NCI-H2196 (cell line): ENCODE data around the gene C20orf144.
A peak's percentile ranks its signal among the peaks of the same experiment; 100 is the strongest.

Experiments
- DNase-seq: peaks from one replicate; lab custom pipeline; 2025; ENCODE audit not compliant: unreplicated experiment; lab: John Stamatoyannopoulos, UW

C20orf144 gene

GRCh38 chr20:33649201-33649681 is 12.9 kb upstream of the C20orf144 start:
- no peak for DNase-seq

- no peak for DNase-seq
Measured at GRCh38 chr20:33650111-33650752, 11.9 kb upstream of the C20orf144 start.

- no peak for DNase-seq
Measured at GRCh38 chr20:33650753-33651561, 11.2 kb upstream of the C20orf144 start.

DNA sequence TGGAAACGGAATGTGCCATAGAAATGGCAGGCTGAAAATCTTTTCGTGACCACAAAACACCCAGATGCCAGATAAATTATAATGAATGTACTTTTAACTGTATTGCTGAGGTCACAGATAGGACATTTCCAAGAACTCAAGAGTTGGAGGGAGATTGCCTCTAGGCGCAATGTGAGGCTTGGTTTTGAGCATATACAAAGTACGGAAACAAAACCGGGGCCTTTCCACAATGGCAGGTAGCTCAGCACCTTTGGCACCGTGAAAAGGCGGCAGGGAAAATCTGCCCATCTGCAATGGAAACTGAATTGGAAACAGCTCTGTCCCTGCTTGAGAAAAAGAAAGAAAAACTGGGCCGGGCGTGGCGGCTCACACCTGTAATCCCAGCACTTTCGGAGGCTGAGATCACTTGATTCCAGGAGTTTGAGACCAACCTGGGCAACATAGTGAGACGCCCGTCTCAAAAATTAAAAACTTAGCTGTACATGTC is 10.5 kb upstream of the C20orf144 start:
- DNase-seq = no peak

DNA sequence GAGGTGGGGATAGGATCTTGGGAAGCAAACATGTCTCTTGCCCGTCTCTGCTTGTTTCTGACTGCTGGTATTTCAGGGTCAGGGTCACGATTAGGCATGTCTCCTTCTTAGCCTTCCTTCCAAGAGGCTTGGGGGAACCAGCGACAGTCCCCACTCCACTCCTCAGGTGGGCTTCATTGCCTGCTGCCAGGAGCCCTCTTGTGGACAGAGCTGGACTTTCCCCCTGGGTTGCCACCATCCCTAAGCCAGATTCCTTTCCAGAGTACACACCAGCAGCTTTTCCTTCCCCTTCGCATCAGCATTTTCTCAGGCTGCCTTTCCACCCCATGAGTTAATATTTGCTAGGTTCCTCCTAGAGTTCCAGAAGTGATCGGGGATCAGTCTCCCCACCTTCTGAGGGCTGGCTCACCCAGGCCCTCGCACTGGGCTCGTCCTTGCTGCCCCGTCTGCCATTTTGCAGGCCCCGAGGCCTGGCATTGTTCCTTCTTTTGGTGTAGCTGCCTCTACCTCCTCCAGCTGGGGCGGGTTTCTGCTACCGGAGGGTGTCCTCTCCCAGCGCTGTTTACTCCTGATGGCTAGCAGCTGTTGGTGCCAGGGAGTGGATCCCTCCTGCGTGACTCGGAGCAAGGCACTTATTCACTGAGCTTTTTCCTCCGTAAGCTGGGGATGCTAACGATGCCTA is 8.8 kb upstream of the C20orf144 start:
- DNase-seq = peak; percentile 53

DNA sequence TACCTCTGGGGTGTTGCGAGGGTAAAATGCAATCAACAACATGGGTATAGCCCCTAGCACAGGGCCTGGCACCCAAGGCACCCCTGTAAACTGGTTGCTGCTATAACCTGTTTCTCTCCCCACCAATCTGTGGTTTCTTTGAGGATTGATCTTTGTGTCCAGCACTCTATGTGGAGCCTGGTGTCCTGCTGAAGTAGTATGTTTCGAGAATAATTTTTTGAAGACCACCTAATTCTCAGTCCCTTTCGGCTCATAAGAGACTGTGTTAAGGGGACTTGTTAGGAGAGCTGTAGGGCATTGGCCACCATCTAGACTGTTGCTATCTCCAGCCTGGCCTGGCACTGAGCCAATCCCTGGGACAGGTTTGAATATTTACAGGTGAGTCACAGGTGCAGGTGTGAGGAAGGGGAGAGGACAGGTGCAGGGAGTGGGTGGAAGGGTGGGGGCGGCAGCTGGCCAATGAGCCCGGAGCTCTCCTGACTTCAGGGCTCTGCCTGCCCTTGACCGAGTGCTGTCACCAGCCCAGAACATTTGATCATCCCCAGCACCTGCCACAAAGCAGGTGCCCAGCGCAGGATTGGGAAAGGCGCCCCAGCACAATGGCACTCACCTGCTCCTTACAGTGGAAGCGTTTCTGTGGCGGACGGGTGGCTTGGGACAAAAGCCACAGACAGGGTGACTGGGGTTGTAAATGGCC is 8.1 kb upstream of the C20orf144 start:
- DNase-seq = peak; percentile 90

DNA sequence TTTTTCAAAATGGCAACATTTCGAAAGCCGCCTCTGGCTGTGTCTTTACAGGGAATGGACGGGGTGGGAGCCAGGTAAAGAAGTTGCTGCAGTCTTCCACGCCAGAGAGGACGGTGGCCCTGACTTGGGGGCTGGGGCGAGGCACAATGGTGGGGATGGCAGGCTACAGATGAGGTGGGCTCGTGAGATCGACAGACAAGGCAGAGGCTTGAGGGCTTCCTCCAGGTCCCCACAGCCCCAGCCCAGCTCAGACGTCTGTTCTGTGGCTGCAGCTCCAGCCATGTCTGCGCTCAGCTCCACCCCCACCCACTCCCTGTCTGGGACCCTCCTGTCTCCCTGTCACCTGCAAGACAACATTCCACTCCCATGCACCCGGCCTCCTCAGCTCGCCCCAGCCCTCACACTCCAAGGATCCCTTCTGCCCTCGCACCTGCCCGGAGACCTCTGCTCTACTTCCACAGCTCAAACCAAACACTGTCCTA is 7.4 kb upstream of the C20orf144 start:
- DNase-seq = no peak

GRCh38 chr20:33655164-33655563 is 7.0 kb upstream of the C20orf144 start:
- no peak for DNase-seq

DNA sequence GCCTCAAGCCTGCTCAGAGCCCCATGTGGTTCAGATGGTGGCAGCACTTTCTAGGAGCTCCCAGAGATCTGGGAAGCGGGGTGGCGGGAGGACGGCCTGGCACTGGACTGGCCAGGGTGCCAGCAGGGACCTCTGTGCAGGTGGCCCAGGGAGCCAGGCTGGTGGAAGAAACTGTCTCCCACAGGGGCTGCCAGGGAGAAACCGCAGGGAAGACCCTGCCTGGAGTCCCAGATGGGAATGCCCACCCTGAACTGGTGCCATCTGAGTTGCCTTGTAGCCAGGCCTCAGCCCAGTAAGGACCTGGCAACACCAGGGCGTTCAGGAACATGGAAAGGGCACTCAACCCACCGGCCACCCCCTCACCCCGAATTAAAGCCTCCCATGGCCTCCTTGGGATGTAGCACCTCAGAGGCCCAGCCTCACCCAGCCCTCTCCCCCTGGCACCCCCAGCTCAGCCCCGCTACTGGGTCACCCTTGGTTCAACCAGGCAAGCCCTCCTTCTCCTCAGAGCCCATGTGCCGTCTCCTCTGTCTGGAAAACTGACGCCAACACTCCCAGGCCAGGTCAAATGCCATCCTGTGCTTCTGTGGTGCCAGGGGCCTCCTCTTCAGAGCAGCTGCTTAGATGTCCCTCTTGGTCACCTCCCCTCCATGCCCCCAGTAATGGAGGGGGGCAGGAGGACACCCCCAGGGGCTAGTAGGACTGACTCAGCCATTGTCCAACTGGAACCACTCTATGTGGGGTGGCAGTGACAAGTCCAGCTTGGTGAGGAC is 5.9 kb upstream of the C20orf144 start:
- DNase-seq = no peak

- no peak for DNase-seq
Measured at GRCh38 chr20:33656783-33657703, 5.1 kb upstream of the C20orf144 start.

GRCh38 chr20:33657704-33658095 is 4.4 kb upstream of the C20orf144 start:
- DNase-seq = no peak

- DNase-seq = no peak
Measured at GRCh38 chr20:33658510-33658909, 3.6 kb upstream of the C20orf144 start.

- DNase-seq = no peak
Measured at GRCh38 chr20:33658929-33659328, 3.2 kb upstream of the C20orf144 start.

- no peak for DNase-seq
Measured at GRCh38 chr20:33659341-33660034, 2.6 kb upstream of the C20orf144 start.

DNA sequence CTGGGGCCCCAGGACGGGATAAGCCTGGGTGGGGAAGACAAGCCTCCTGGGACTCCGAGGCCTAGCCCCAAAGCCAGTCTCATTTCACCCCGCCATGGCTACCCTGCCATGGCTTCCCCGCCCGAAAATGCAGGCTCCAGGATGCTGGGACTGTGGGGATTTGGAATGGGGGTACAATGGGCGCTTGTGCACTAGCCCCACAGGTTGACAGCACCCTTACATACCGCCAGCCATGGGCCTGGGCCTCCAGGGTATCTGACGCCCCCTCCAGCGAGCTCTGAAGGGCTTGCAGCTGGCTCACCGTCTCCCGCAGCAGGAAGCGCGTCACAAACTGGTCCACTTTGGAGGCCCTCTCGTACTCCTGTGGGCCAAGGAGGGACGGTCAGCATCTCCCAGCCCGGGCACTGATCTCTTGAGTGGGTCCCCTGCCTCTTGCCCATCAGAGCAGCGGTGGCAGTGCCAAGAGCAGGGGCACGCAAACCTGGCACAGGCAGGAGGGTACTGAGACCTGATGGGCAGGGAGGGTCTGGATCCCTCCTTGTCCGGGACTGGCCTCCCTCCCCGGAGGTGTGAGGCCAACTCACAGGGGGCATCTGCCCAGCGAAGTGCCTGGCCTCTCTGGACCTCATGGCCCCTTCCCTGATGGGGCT is 2.0 kb upstream of the C20orf144 start:
- no peak for DNase-seq

- no peak for DNase-seq
Measured at GRCh38 chr20:33660685-33661058, 1.5 kb upstream of the C20orf144 start.

GRCh38 chr20:33663161-33664084 is 1.3 kb downstream of the C20orf144 start:
- DNase-seq = peak; percentile 88
